ENCODE measurements around the gene CCL24.
"Not testable (repeated sequence)": the region's sequence is repeated elsewhere in the genome, so short reads cannot be mapped to it uniquely, and the experiment has no call there.

CCL24 gene

DNA sequence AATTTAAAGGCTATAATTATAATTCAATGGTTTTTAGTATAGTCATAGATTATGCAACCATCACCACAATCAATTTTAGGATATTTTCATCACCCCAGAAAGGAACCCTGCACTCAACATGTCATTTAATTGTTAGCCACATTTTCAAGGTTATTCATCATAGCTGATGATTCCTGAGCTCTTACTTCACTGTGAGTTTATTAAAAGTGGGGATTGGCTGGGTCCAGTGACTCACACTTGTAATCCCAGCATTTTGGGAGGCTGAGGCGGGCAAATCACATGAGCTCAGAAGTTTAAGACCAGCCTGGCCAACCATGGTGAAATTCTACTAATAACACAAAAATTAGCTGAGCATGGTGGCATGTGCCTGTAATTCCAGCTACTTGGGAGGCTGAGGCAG, 42.4 kb downstream of the CCL24 start:
- H3K4me3 ChIP-seq (ENCODE audit: low read depth, low read length) = no peak overlapping the region
- ChIA-PET CTCF (interaction anchor here (1.3 to 2.0 kb wide), 4 partner anchors 9 to 249 kb away, joined by 3 to 15 read pairs (median 6); no protein-coding TSS in a partner anchor), POLR2A (no interaction called here)
- no peak for DNase-seq (ENCODE audit: low read depth, low spot score)
- TF ChIP-seq, protein P1, sequence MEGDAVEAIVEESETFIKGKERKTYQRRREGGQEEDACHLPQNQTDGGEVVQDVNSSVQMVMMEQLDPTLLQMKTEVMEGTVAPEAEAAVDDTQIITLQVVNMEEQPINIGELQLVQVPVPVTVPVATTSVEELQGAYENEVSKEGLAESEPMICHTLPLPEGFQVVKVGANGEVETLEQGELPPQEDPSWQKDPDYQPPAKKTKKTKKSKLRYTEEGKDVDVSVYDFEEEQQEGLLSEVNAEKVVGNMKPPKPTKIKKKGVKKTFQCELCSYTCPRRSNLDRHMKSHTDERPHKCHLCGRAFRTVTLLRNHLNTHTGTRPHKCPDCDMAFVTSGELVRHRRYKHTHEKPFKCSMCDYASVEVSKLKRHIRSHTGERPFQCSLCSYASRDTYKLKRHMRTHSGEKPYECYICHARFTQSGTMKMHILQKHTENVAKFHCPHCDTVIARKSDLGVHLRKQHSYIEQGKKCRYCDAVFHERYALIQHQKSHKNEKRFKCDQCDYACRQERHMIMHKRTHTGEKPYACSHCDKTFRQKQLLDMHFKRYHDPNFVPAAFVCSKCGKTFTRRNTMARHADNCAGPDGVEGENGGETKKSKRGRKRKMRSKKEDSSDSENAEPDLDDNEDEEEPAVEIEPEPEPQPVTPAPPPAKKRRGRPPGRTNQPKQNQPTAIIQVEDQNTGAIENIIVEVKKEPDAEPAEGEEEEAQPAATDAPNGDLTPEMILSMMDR (IDR thresholded peaks at IDR 0.05; ENCODE audit: insufficient read depth, low read length, missing control alignments) = no peak

DNA sequence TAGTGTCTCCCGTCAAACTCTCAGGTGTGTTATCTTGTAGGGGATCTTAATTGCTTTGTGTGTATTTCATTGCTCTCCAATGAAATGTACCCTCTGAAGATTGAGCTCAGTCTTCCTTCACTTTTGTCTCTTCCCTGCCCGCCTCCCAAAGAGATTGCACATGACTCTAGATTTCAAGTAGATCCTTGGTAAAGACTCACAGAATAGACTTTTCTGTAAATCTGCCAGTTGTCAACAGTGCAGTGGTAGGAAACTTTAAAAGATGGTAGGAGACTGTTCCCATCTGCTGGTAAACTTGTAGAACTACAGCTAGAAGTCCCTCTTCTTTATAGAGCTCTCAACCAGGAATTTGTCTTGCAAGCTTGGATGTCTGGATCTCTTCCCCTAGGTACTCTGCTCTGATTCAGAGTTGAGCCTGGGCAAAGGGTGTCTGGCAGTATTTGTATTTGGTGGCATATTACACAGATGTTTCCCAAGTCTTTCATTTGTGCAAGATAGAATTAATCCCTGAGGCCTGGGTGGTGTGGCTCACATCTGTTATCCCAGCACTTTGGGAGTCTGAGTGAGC, 51.2 kb downstream of the CCL24 start:
- CTCF ChIA-PET = interaction anchor here (0.6 to 2.3 kb wide), 32 partner anchors 9 to 690 kb away, joined by 3 to 15 read pairs (median 4); no protein-coding TSS in a partner anchor
- POLR2A ChIA-PET = no interaction called here
- TF ChIP-seq, protein P1 (IDR thresholded peaks at IDR 0.05; ENCODE audit: insufficient read depth, low read length, missing control alignments) = peak; percentile 69

DNA sequence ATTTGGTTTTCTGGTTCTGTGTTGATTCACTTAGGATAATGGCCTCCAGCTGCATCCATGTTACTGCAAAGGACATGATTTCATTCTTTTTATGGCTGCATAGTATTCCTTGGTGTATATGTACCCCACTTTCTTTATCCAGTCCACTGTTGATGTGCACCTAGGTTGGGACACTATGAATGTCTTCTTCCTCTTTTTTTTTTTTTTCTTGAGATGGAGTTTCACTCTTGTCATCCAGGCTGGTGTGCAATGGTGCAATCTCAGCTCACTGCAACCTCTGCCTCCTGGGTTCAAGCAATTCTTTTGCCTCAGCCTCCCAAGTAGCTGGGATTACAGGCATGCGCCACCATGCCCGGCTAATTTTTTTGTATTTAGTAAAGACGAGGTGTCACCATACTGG, 51.8 kb downstream of the CCL24 start:
- DNase-seq (ENCODE audit: low read depth, low spot score); H3K4me3 ChIP-seq (ENCODE audit: low read depth, low read length); POLR2A ChIA-PET: not testable (repeated sequence)
- CTCF ChIA-PET = interaction anchor here (0.6 to 2.3 kb wide), 28 partner anchors 8 to 689 kb away, joined by 3 to 15 read pairs (median 4); no protein-coding TSS in a partner anchor

More for the DNA sequence above, 51.2 kb downstream of the CCL24 start:
- H3K4me3 ChIP-seq (ENCODE audit: low read depth, low read length) = no peak overlapping the region
- DNase-seq (ENCODE audit: low read depth, low spot score) = no peak

Measured in AG04449 (cell line).